ENCODE results near the gene SH3RF1. TPM values are rescaled to one million over a fixed set of nuclear protein-coding genes. Genes with fewer than 3 reads are reported as not detected.

Gene SH3RF1
- total RNA-seq, 1 experiment from 2014 or later, result 59.5 TPM

GRCh38 chr4:169051761-169052593 lies 218.8 kb downstream of the SH3RF1 start (continued):
- no peak for TF ChIP-seq YY1 (IDR thresholded peaks at IDR 0.05; ENCODE audit: extremely low read depth, insufficient replicate concordance, low read depth, low read length)
- TF ChIP-seq ZNF274 (IDR thresholded peaks at IDR 0.05; ENCODE audit: low read depth, low read length), result no peak
- TF ChIP-seq CTCF (IDR thresholded peaks at IDR 0.05 in 2 of 3, conservative IDR thresholded peaks at IDR 0.05 in 1 of 3; ENCODE audit: borderline replicate concordance in 1 of 3, insufficient read depth in 1 of 3, low read depth in 2 of 3, low read length in 2 of 3), result no peak
- no peak for TF ChIP-seq ELF1 (IDR thresholded peaks at IDR 0.05; ENCODE audit: borderline replicate concordance, low read depth)
- no peak for TF ChIP-seq CBX3 (IDR thresholded peaks at IDR 0.05; ENCODE audit: low read depth)
- no peak for TF ChIP-seq SRF (IDR thresholded peaks at IDR 0.05; ENCODE audit: low read depth)

- no peak overlapping the region for H2AFZ ChIP-seq (ENCODE audit: low read depth, low read length, poor library complexity, severe bottlenecking)
- no peaks in the 10 kb centered on the region for H3K9me3 ChIP-seq (ENCODE audit: control insufficient read depth in 1 of 2, insufficient read depth in 1 of 2, low read depth in 1 of 2, low read length in 2 of 2)
- H3K9ac ChIP-seq (ENCODE audit: low read length), result no peak overlapping the region
- CTCF ChIA-PET, result no interaction called here
- H3K79me2 ChIP-seq (ENCODE audit: insufficient read depth, low read length), result no peaks in the 10 kb centered on the region
- intact Hi-C loops (cut with micrococcal nuclease), result no loop called here
- H3K9me2 ChIP-seq (ENCODE audit: insufficient read depth), result no peaks in the 10 kb centered on the region
- H3K27ac ChIP-seq (ENCODE audit: low read depth, low read length), result no peak overlapping the region
- H3K4me2 ChIP-seq (ENCODE audit: low read length), result no peak overlapping the region
- no peak overlapping the region for H3K4me3 ChIP-seq (replicated peaks in 1 of 2; ENCODE audit: low read depth in 1 of 2, low read length in 2 of 2)
- DNase-seq (ENCODE audit: low read depth, low spot score), result no peak
- no peaks in the 10 kb centered on the region for H3K27me3 ChIP-seq (ENCODE audit: insufficient read depth, low read length)
- BruUV-seq (replicated peaks), result no TSS peak
- H3K36me3 ChIP-seq (ENCODE audit: control insufficient read depth in 1 of 2, insufficient read depth in 2 of 2, low read length in 2 of 2), result no peaks in the 10 kb centered on the region
- H3K4me1 ChIP-seq (ENCODE audit: control insufficient read depth in 1 of 2, insufficient read depth in 2 of 2, low read length in 2 of 2), result no peaks in the 10 kb centered on the region
- POLR2A ChIA-PET, result no interaction called here
- RAD21 ChIA-PET (ENCODE audit: low non-redundant PET in 1 of 2, low total read pairs in 2 of 2, uncharacterized antibody in 2 of 2, unreplicated experiment in 2 of 2), result no interaction called here
- no peaks in the 10 kb centered on the region for H4K20me1 ChIP-seq (ENCODE audit: insufficient read depth)
- ATAC-seq, result no peak
- no peak for TF ChIP-seq MAX (IDR thresholded peaks at IDR 0.05)
- no peak for TF ChIP-seq SP1 (IDR thresholded peaks at IDR 0.05; ENCODE audit: low read depth)
- no peak for TF ChIP-seq EZH2 (IDR thresholded peaks at IDR 0.05)
- TF ChIP-seq YY1 (IDR thresholded peaks at IDR 0.05; ENCODE audit: extremely low read depth, insufficient replicate concordance, low read depth, low read length), result no peak
- TF ChIP-seq RAD21 (IDR thresholded peaks at IDR 0.05; ENCODE audit: low read depth), result no peak
- TF ChIP-seq CTCF (IDR thresholded peaks at IDR 0.05 in 2 of 3, conservative IDR thresholded peaks at IDR 0.05 in 1 of 3; ENCODE audit: borderline replicate concordance in 1 of 3, insufficient read depth in 1 of 3, low read depth in 2 of 3, low read length in 2 of 3), result no peak
- TF ChIP-seq ZBTB33 (IDR thresholded peaks at IDR 0.05; ENCODE audit: extremely low read depth, insufficient replicate concordance, low read length), result no peak
- no peak for TF ChIP-seq CBX3 (IDR thresholded peaks at IDR 0.05; ENCODE audit: low read depth)
- TF ChIP-seq ELF1 (IDR thresholded peaks at IDR 0.05; ENCODE audit: borderline replicate concordance, low read depth), result no peak
- TF ChIP-seq TCF7L2 (IDR thresholded peaks at IDR 0.05; ENCODE audit: borderline replicate concordance, extremely low read depth, insufficient read depth, insufficient read length), result no peak
- no peak for TF ChIP-seq FOSL1 (IDR thresholded peaks at IDR 0.05; ENCODE audit: low read depth)
- TF ChIP-seq SRF (IDR thresholded peaks at IDR 0.05; ENCODE audit: low read depth), result no peak
- TF ChIP-seq CEBPB (IDR thresholded peaks at IDR 0.05; ENCODE audit: low read depth), result no peak
These were observed 219.6 kb downstream of the SH3RF1 start for GRCh38 chr4:169050881-169051760.
